Measurements from ENCODE around the gene FCN2.

DNA sequence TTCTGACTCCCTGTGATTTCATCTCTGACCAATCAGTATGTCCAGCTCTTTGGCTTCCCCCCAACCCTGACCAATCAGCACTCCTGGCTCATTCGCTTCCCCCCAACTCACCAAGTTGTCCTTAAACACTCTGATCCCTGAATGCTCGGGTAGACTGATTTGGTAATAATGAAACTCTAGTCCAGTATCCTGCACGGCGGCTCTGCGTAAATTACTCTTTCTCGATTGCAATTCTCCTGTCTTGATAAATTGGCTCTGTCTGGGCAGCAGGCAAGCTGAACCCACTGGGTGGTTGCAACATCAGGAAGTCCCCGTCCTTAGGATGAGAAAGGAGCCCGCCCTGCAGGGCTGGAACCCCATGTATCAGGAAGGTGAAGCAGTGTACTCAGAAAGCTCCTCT lies 10.4 kb downstream of the FCN2 start:
- TF ChIP-seq, protein P1, sequence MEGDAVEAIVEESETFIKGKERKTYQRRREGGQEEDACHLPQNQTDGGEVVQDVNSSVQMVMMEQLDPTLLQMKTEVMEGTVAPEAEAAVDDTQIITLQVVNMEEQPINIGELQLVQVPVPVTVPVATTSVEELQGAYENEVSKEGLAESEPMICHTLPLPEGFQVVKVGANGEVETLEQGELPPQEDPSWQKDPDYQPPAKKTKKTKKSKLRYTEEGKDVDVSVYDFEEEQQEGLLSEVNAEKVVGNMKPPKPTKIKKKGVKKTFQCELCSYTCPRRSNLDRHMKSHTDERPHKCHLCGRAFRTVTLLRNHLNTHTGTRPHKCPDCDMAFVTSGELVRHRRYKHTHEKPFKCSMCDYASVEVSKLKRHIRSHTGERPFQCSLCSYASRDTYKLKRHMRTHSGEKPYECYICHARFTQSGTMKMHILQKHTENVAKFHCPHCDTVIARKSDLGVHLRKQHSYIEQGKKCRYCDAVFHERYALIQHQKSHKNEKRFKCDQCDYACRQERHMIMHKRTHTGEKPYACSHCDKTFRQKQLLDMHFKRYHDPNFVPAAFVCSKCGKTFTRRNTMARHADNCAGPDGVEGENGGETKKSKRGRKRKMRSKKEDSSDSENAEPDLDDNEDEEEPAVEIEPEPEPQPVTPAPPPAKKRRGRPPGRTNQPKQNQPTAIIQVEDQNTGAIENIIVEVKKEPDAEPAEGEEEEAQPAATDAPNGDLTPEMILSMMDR (IDR thresholded peaks at IDR 0.05), result no peak
- TF ChIP-seq ZFX (IDR thresholded peaks at IDR 0.05; ENCODE audit: borderline replicate concordance), result no peak
